ENCODE data around the gene SNRNP25. TPM values are rescaled to one million over a fixed set of nuclear protein-coding genes. Genes with fewer than 3 reads are reported as not detected.
"Not testable (repeated sequence)": the region's sequence is repeated elsewhere in the genome, so short reads cannot be mapped to it uniquely, and the experiment has no call there.

Gene SNRNP25
- 10 to 100 TPM; 52.8 to 59.1 TPM for total RNA-seq

GRCh38 chr16:53346-54236, at the start of gene SNRNP25, which contains the start of gene POLR3K:
TSS of gene SNRNP25 (plus strand) at chr16:53828. CDS start at chr16:54017, 189 bp downstream.
TSS of gene POLR3K (minus strand) at chr16:53608. CDS start at chr16:53586, 22 bp downstream.
- DNase-seq: peak; percentile 96
- Mint-ChIP-seq H3K9me3 (no peaks in the 10 kb centered on the region), H3K4me3 (peak within 1 kb of the TSS; percentile 99), H3K36me3 (peaks cover 23% of the 10 kb centered on the region), H3K27me3 (no peaks in the 10 kb centered on the region), H3K4me1 (peaks cover 26% of the 10 kb centered on the region), H3K27ac (peak within 1 kb of the TSS; percentile 90)
- peak; percentile 99 for ATAC-seq (ENCODE audit: low read depth)
- POLR2A ChIA-PET: interaction anchor here (0.6 to 2.1 kb wide), 15 partner anchors 9 to 1533 kb away, joined by 3 to 27 read pairs (median 4); partner anchors contain the start of gene MPG

DNA sequence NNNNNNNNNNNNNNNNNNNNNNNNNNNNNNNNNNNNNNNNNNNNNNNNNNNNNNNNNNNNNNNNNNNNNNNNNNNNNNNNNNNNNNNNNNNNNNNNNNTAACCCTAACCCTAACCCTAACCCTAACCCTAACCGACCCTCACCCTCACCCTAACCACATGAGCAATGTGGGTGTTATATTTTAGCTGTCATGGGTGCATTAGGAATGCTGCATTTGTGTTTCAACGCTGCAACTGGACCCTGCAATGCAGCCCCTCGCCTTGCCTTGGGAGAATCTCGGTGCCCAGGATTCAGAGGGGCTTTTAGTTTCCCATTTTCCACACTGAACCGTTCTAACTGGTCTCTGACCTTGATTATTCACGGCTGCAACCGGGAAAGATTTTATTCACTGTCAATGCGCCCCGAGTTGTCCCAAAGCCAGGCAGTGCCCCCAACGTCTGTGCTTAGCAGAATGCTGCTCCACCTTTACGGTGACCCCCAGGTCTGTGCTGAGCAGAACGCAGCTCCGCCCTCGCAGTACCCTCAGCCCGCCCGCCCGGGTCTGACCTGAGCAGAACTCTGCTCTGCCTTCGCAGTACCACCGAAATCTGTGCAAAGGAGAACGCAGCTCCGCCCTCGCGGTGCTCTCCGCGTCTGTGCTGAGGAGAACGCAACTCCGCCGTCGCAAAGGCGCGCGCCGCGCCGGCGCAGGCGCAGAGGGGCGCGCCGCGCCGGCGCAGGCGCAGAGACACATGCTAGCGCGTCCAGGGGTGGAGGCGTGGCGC, 43.5 kb upstream of the SNRNP25 start:
- no peaks in the 10 kb centered on the region for H3K9me3 Mint-ChIP-seq
- H3K27ac Mint-ChIP-seq: no peak overlapping the region
- H3K27me3 Mint-ChIP-seq: no peaks in the 10 kb centered on the region
- POLR2A ChIA-PET: no interaction called here
- DNase-seq: no peak
- H3K36me3 Mint-ChIP-seq: no peaks in the 10 kb centered on the region
- ATAC-seq (ENCODE audit: low read depth): peak; percentile 93
- peak overlapping the region; percentile 58 for H3K4me3 Mint-ChIP-seq
- no peaks in the 10 kb centered on the region for H3K4me1 Mint-ChIP-seq

GRCh38 chr16:10772-11171, 42.9 kb upstream of the SNRNP25 start:
- DNase-seq: peak; percentile 85
- H3K27me3 Mint-ChIP-seq; POLR2A ChIA-PET; H3K27ac Mint-ChIP-seq; H3K9me3 Mint-ChIP-seq; ATAC-seq (ENCODE audit: low read depth); H3K36me3 Mint-ChIP-seq; H3K4me1 Mint-ChIP-seq; H3K4me3 Mint-ChIP-seq: not testable (repeated sequence)

DNA sequence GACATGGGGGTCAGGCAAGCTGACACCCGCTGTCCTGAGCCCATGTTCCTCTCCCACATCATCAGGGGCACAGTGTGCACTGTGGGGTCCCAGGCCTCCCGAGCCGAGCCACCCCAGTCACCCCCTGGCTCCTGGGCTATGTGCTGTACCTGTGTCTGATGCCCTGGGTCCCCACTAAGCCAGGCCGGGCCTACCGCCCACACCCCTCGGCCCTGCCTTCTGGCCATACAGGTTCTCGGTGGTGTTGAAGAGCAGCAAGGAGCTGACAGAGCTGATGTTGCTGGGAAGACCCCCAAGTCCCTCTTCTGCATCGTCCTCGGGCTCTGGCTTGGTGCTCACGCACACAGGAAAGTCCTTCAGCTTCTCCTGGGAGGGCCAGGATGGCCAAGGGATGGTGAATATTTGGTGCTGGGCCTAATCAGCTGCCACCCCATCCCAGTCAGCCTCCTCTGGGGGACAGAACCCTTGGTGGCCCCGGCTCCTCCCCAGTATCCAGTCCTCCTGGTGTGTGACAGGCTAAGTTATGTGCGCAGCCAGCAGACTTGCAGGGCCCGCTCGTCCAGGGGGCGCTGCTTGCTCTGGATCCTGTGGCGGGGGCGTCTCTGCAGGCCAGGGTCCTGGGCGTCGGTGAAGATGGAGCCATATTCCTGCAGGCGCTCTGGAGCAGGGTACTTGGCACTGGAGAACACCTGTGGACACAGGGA, 36.4 kb upstream of the SNRNP25 start:
- H3K9me3 Mint-ChIP-seq; H3K27ac Mint-ChIP-seq; H3K36me3 Mint-ChIP-seq; POLR2A ChIA-PET; DNase-seq; ATAC-seq (ENCODE audit: low read depth); H3K27me3 Mint-ChIP-seq; H3K4me1 Mint-ChIP-seq; H3K4me3 Mint-ChIP-seq: not testable (repeated sequence)

GRCh38 chr16:20886-21285, 32.7 kb upstream of the SNRNP25 start:
- DNase-seq; ATAC-seq (ENCODE audit: low read depth); POLR2A ChIA-PET; H3K27me3 Mint-ChIP-seq; H3K4me3 Mint-ChIP-seq; H3K27ac Mint-ChIP-seq; H3K36me3 Mint-ChIP-seq; H3K4me1 Mint-ChIP-seq; H3K9me3 Mint-ChIP-seq: not testable (repeated sequence)

DNA sequence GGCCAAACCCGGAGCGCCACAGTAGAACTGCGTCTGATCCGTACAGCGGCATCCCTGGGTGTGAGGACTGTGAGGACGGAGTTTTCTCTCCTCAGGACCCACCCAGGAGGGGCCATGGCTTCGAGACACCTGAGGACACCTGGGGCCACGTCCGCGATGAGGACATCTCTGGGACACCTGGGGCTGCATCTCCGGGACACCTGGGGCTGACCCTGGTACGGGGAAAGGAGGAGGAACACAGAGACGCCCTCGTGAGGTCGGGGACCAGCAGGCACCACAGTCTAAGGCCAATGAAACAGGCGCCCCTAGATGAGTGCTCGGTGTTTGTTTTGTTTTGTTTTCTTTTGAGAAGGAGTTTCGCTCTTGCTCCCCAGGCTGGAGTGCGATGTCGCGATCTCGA, 29.5 kb upstream of the SNRNP25 start:
- H3K36me3 Mint-ChIP-seq; H3K27ac Mint-ChIP-seq; H3K9me3 Mint-ChIP-seq; H3K4me3 Mint-ChIP-seq; H3K27me3 Mint-ChIP-seq; POLR2A ChIA-PET; H3K4me1 Mint-ChIP-seq; ATAC-seq (ENCODE audit: low read depth); DNase-seq: not testable (repeated sequence)

DNA sequence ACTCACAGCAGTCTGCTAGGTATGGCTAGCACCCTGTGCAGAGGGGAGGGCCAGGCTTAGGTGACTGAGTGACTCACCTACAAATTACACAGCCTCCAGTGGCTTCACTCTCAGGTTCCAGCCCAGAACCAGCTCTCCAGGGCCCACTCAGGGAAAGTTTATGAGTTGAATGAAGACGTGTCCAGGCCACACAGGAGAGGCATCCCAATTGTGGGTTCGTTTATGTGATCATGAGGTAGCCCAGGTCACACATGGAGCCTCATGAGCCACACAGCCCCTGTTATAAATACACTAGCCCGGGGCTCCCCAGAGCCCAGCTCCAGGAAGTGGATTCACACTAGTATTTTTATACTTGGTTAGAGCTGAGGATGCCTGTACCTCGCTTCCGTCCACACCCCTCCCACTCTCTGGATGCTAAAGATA, 27.7 kb upstream of the SNRNP25 start:
- H3K27ac Mint-ChIP-seq, DNase-seq, H3K9me3 Mint-ChIP-seq, H3K36me3 Mint-ChIP-seq, H3K27me3 Mint-ChIP-seq, POLR2A ChIA-PET, H3K4me1 Mint-ChIP-seq, H3K4me3 Mint-ChIP-seq: not testable (repeated sequence)
- ATAC-seq (ENCODE audit: low read depth): peak; percentile 94

- DNase-seq; ATAC-seq (ENCODE audit: low read depth); H3K36me3 Mint-ChIP-seq; H3K4me1 Mint-ChIP-seq; POLR2A ChIA-PET; H3K4me3 Mint-ChIP-seq; H3K27me3 Mint-ChIP-seq; H3K9me3 Mint-ChIP-seq; H3K27ac Mint-ChIP-seq: not testable (repeated sequence)
Observed at GRCh38 chr16:30627-31026, 23.0 kb upstream of the SNRNP25 start.

GRCh38 chr16:33154-33876, 20.3 kb upstream of the SNRNP25 start:
- H3K27me3 Mint-ChIP-seq; H3K36me3 Mint-ChIP-seq; H3K9me3 Mint-ChIP-seq; POLR2A ChIA-PET; H3K4me3 Mint-ChIP-seq; DNase-seq; ATAC-seq (ENCODE audit: low read depth); H3K27ac Mint-ChIP-seq: not testable (repeated sequence)
- peaks cover 12% of the 10 kb centered on the region for H3K4me1 Mint-ChIP-seq

DNA sequence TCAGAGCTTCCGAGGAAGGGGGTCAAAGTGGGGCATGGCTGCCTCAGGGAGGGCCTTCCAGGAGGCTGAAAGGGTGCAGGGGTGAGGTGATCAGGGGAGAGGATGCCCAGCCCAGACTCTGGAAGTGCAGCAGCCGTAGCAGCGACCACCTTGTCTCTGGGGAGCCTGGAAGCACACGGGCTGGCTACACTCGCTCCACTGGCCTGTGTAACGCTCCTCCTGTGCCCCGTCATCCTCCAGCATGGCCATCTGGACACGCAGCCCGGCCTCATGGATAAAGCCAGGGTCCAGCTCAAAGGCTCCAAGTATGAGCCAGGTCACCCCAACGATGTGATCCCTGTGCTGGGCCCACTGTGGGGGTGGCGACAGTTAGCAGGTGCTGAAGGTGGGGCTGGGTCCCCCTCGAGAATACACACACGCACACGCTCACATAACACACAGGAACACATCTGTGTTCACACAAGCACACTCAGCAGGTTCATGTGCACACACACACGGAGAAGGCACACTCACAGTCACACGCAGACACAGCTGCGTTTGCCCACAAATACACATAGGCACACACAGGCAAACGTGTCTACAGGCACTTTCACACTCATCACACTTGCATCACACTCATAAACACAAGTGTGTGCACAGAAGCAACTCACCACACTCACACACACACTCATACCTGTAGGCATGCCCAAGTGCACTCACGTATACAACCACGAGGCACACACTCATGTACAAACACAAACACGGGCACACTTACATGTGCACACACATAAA, 19.6 kb upstream of the SNRNP25 start:
- H3K9me3 Mint-ChIP-seq: no peaks in the 10 kb centered on the region
- peaks cover 17% of the 10 kb centered on the region for H3K4me1 Mint-ChIP-seq
- H3K4me3 Mint-ChIP-seq: no peak overlapping the region
- POLR2A ChIA-PET: no interaction called here
- peak overlapping the region; percentile 76 for H3K27ac Mint-ChIP-seq
- no peaks in the 10 kb centered on the region for H3K27me3 Mint-ChIP-seq
- H3K36me3 Mint-ChIP-seq: peaks cover 2% of the 10 kb centered on the region
- ATAC-seq (ENCODE audit: low read depth) (no peak), DNase-seq (no peak)

DNA sequence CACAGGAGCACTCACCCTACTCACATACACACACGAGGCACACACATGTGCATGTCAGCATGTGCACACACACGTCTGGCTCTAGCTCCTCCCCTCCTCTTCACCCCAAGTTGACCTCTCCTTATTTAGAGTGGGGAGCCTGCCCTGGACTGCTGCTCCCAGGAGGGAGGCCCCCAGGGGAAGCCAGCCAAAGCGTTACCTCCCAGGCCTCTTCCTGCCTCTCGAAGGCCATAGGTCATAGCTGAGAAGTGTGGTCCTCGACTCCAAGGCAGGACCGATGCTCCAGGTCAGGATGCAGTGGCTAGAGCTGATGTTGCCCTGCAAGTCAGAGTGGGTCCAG, 19.0 kb upstream of the SNRNP25 start:
- Mint-ChIP-seq H3K27me3 (no peaks in the 10 kb centered on the region), H3K9me3 (no peaks in the 10 kb centered on the region), H3K4me3 (no peak overlapping the region), H3K36me3 (peaks cover 4% of the 10 kb centered on the region), H3K27ac (peak overlapping the region; percentile 76), H3K4me1 (peaks cover 22% of the 10 kb centered on the region)
- ATAC-seq (ENCODE audit: low read depth): no peak
- POLR2A ChIA-PET: no interaction called here
- DNase-seq: no peak

DNA sequence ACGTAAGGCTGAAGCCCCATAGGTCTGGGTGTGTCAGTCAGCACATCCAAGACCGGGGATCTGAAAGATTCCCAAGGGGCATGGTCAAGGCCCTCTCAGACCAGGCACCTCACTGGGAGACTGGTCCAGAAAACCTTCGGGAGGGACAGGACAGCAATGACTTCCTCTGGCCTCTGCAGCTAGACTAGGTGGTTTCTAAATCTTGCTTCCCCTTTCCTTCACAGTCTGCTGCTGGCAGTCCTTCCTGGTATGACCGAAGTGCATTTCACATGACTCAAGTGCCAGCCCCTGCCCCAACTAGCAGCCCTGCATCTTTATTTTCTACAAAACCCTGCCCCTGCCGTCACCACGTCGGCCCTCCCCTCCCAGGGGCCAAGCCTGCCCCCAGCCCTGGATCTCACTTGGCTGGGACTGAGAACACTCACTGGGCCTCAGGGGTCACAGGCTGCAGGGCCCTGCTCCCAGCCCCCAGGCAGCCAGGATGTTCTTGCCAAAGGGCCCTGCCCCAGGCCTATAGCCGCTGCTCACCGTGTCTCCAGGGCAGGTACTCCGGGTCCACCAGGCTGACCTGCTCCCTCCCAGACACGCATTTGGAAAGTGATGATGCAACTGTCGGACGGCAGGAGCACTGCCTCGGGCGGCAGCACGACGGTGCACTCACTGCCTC, 18.5 kb upstream of the SNRNP25 start:
- Mint-ChIP-seq H3K27ac (peak overlapping the region; percentile 76), H3K36me3 (peaks cover 4% of the 10 kb centered on the region), H3K27me3 (no peaks in the 10 kb centered on the region), H3K4me3 (no peak overlapping the region), H3K9me3 (no peaks in the 10 kb centered on the region), H3K4me1 (peaks cover 25% of the 10 kb centered on the region)
- DNase-seq: no peak
- POLR2A ChIA-PET: no interaction called here
- ATAC-seq (ENCODE audit: low read depth): no peak

Data from activated naive CD8-positive, alpha-beta T cell treated with anti-CD3 and anti-CD28 coated beads, Interleukin-2, amount 10 ng/mL, durations not matched to agents 7 days and 5 days (primary cell).